Astrocyte (in vitro differentiated cells and primary cell): ENCODE results near the gene PPP2R2D. TPM values are rescaled to one million over a fixed set of nuclear protein-coding genes. Genes with fewer than 3 reads are reported as not detected.

Experiments
- DNase-seq: peaks from one replicate; pipeline ENCODE4 v3.0.0-alpha.2; 2010; ENCODE audit warnings: low read depth
- FAIRE-seq: peaks from 2 replicates; lab custom pipeline; 2011; peaks lifted over from hg19 to GRCh38; lab: Jason Lieb, UNC
- H2AFZ ChIP-seq: 2 replicates; pipeline ENCODE4 v1.6.0; 2012; ENCODE audit warnings: low read depth, low read length, inconsistent platforms
- H3K27ac ChIP-seq: 2 replicates; pipeline ENCODE4 v1.5.1; 2011; ENCODE audit warnings: low read depth, low read length, inconsistent platforms
- H3K27me3 ChIP-seq: 2 replicates; pipeline ENCODE4 v1.6.0; 2011; ENCODE audit warnings: low read length, inconsistent platforms; ENCODE audit not compliant: insufficient read depth
- H3K36me3 ChIP-seq: 2 replicates; pipeline ENCODE4 v1.5.1; 2011; ENCODE audit warnings: low read length, inconsistent platforms; ENCODE audit not compliant: insufficient read depth
- H3K4me1 ChIP-seq: 2 replicates; pipeline ENCODE4 v1.5.1; 2011; ENCODE audit warnings: low read length, inconsistent platforms; ENCODE audit not compliant: insufficient read depth
- H3K4me2 ChIP-seq: 2 replicates; pipeline ENCODE4 v1.6.0; 2012; ENCODE audit warnings: low read length, inconsistent platforms
- H3K4me3 ChIP-seq: 2 replicates; pipeline ENCODE4 v1.5.1; 2011; ENCODE audit warnings: low read depth, mild to moderate bottlenecking, low read length, inconsistent platforms; ENCODE audit not compliant: insufficient read depth
- H3K79me2 ChIP-seq: 2 replicates; pipeline ENCODE4 v1.6.0; 2012; ENCODE audit warnings: mild to moderate bottlenecking, low read length, inconsistent platforms; ENCODE audit not compliant: insufficient read depth
- H3K9ac ChIP-seq: 2 replicates; pipeline ENCODE4 v1.6.0; 2012; ENCODE audit warnings: mild to moderate bottlenecking, low read length, inconsistent platforms
- H3K9me3 ChIP-seq: 2 replicates; pipeline ENCODE4 v1.5.1; 2012; ENCODE audit warnings: low read depth, mild to moderate bottlenecking, low read length, inconsistent platforms; ENCODE audit not compliant: insufficient read depth
- H4K20me1 ChIP-seq: 2 replicates; pipeline ENCODE4 v1.6.0; 2012; ENCODE audit warnings: low read length, inconsistent platforms; ENCODE audit not compliant: insufficient read depth
- H3K27ac Mint-ChIP-seq: one replicate; pipeline ENCODE4 v1.8.0; 2021; ENCODE audit warnings: mild to moderate bottlenecking, mixed read lengths; ENCODE audit not compliant: unreplicated experiment
- H3K27me3 Mint-ChIP-seq: one replicate; pipeline ENCODE4 v1.8.0; 2021; ENCODE audit warnings: low read depth, mixed read lengths; ENCODE audit not compliant: unreplicated experiment
- H3K36me3 Mint-ChIP-seq: one replicate; pipeline ENCODE4 v1.8.0; 2021; ENCODE audit warnings: low read depth, mixed read lengths; ENCODE audit not compliant: unreplicated experiment
- H3K4me1 Mint-ChIP-seq: one replicate; pipeline ENCODE4 v1.8.0; 2021; ENCODE audit warnings: low read depth, mixed read lengths; ENCODE audit not compliant: unreplicated experiment
- H3K4me3 Mint-ChIP-seq: one replicate; pipeline ENCODE4 v1.8.0; 2021; ENCODE audit warnings: mild to moderate bottlenecking, moderate library complexity, mixed read lengths; ENCODE audit not compliant: unreplicated experiment
- H3K9me3 Mint-ChIP-seq: one replicate; pipeline ENCODE4 v1.8.0; 2021; ENCODE audit warnings: mild to moderate bottlenecking, mixed read lengths; ENCODE audit not compliant: unreplicated experiment
- EZH2 ChIP-seq: IDR thresholded peaks from 2 replicates; pipeline ENCODE4 v1.6.1; 2012; ENCODE audit warnings: mild to moderate bottlenecking, low read length, inconsistent platforms; ENCODE audit not compliant: insufficient read depth
- total RNA-seq: library from RNA; stranded (reverse); gene quantifications from 2 replicates; pipeline ENCODE4 v1.2.1, GENCODE V29; 2021
- TF ChIP-seq, protein P1 (sequence below): IDR thresholded peaks from 2 replicates; pipeline ENCODE4 v1.5.1; 2011; ENCODE audit warnings: low read depth, mild to moderate bottlenecking, inconsistent platforms, low read length, moderate library complexity; ENCODE audit not compliant: insufficient read depth

The PPP2R2D gene
- total RNA-seq, 1 donor from 2014 or later, result 32.5 TPM

GRCh38 chr10:131907679-131908078 is 6.9 kb downstream of the PPP2R2D start:
- H4K20me1 ChIP-seq, result peaks cover 95% of the 10 kb centered on the region
- peaks cover 23% of the 10 kb centered on the region for H3K4me1 Mint-ChIP-seq
- H3K36me3 Mint-ChIP-seq, result peaks cover 7% of the 10 kb centered on the region
- FAIRE-seq (no peak), DNase-seq (no peak)
- H3K9me3 Mint-ChIP-seq, result peaks cover 3% of the 10 kb centered on the region
- peaks cover 97% of the 10 kb centered on the region for H3K79me2 ChIP-seq
- no peak overlapping the region for H2AFZ ChIP-seq
- no peak overlapping the region for H3K4me2 ChIP-seq
- no peak overlapping the region for H3K27ac ChIP-seq
- H3K27me3 Mint-ChIP-seq, result no peaks in the 10 kb centered on the region
- H3K4me3 ChIP-seq, result no peak overlapping the region
- H3K9me3 ChIP-seq, result no peaks in the 10 kb centered on the region
- H3K36me3 ChIP-seq, result peaks cover 9% of the 10 kb centered on the region
- H3K27ac Mint-ChIP-seq, result no peak overlapping the region
- no peak overlapping the region for H3K9ac ChIP-seq
- peaks cover 6% of the 10 kb centered on the region for H3K4me1 ChIP-seq
- TF ChIP-seq, protein P1, sequence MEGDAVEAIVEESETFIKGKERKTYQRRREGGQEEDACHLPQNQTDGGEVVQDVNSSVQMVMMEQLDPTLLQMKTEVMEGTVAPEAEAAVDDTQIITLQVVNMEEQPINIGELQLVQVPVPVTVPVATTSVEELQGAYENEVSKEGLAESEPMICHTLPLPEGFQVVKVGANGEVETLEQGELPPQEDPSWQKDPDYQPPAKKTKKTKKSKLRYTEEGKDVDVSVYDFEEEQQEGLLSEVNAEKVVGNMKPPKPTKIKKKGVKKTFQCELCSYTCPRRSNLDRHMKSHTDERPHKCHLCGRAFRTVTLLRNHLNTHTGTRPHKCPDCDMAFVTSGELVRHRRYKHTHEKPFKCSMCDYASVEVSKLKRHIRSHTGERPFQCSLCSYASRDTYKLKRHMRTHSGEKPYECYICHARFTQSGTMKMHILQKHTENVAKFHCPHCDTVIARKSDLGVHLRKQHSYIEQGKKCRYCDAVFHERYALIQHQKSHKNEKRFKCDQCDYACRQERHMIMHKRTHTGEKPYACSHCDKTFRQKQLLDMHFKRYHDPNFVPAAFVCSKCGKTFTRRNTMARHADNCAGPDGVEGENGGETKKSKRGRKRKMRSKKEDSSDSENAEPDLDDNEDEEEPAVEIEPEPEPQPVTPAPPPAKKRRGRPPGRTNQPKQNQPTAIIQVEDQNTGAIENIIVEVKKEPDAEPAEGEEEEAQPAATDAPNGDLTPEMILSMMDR, result no peak
- TF ChIP-seq EZH2, result no peak
- no peaks in the 10 kb centered on the region for H3K27me3 ChIP-seq
- no peak overlapping the region for H3K4me3 Mint-ChIP-seq

DNA sequence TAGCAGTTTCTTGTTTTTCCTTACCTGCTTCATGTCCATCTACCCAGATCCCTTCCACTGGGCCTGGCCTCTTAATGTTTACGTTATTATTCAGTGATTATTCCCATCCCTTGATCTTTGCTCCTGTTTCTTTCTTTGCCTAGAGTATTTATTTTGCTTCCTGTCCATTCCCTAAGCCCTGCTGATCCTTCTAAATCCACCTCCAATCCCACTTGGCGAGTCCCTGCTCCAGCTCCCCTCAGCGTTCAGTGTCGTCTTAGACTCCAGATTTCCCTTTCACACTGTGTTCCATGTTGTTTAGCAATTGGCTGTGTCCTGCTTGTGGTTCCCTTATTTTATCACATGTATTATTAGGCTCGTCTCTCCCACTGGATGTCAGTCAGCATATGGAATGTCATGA is 7.3 kb downstream of the PPP2R2D start:
- Histone ChIP-seq H3K9me3 (no peaks in the 10 kb centered on the region), H3K36me3 (peaks cover 9% of the 10 kb centered on the region), H2AFZ (no peak overlapping the region), H3K4me1 (peaks cover 5% of the 10 kb centered on the region), H4K20me1 (peaks cover 94% of the 10 kb centered on the region), H3K9ac (no peak overlapping the region), H3K4me3 (no peak overlapping the region), H3K27ac (no peak overlapping the region), H3K4me2 (no peak overlapping the region), H3K27me3 (no peaks in the 10 kb centered on the region), H3K79me2 (peaks cover 96% of the 10 kb centered on the region)
- DNase-seq (no peak), FAIRE-seq (no peak)
- H3K36me3 Mint-ChIP-seq, result peaks cover 9% of the 10 kb centered on the region
- no peak overlapping the region for H3K27ac Mint-ChIP-seq
- no peaks in the 10 kb centered on the region for H3K27me3 Mint-ChIP-seq
- TF ChIP-seq EZH2, result no peak
- TF ChIP-seq, protein P1, result no peak
- peaks cover 23% of the 10 kb centered on the region for H3K4me1 Mint-ChIP-seq
- H3K9me3 Mint-ChIP-seq, result peaks cover 3% of the 10 kb centered on the region
- H3K4me3 Mint-ChIP-seq, result no peak overlapping the region

DNA sequence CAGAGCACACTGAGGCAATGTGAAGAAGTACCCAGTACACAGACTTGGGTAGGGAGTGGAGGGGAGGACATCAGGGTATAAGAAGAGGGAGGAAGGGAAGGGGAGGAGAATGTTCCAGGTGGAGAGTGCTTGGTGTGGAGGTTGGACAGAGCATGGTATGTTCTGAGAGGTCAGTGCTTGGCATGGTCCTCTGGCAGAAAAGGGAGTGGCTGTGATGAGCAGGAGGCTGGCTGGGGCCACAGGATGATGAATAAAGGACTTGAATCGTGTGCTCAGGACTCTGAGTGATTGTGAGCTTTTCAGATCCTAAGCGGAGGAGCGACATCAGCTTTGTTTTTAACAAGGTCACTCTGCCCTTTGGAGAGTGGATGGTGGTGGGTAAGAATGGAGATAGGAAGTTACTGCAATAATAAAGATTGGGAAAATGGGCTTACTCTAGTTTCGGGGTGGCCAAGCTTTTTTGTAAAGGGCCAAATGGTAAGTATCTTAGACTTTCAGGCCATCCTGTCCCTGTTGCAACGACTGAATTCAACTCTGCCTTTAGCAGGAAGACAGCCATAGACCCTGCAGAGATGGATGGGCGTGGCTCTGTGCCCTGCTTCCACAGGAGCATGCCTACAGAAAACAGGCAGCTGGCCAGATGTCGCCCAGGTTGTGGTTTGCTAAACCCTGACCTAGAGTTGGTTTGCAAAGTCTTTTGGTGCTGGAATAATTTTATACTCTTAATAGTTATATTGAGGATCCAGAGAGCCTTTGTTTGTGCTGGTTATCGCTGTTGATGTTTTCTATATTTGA is 8.4 kb downstream of the PPP2R2D start:
- peaks cover 3% of the 10 kb centered on the region for H3K9me3 Mint-ChIP-seq
- Histone ChIP-seq H3K79me2 (peaks cover 97% of the 10 kb centered on the region), H3K4me1 (peaks cover 4% of the 10 kb centered on the region), H3K27me3 (no peaks in the 10 kb centered on the region), H4K20me1 (peaks cover 95% of the 10 kb centered on the region), H3K27ac (no peak overlapping the region), H3K4me2 (no peak overlapping the region), H3K9ac (no peak overlapping the region), H3K9me3 (no peaks in the 10 kb centered on the region), H3K36me3 (peaks cover 9% of the 10 kb centered on the region), H3K4me3 (no peak overlapping the region), H2AFZ (no peak overlapping the region)
- TF ChIP-seq, protein P1, result no peak
- no peak for TF ChIP-seq EZH2
- no peak for DNase-seq
- no peak overlapping the region for H3K4me3 Mint-ChIP-seq
- peaks cover 27% of the 10 kb centered on the region for H3K4me1 Mint-ChIP-seq
- no peak for FAIRE-seq
- no peak overlapping the region for H3K27ac Mint-ChIP-seq
- no peaks in the 10 kb centered on the region for H3K27me3 Mint-ChIP-seq
- H3K36me3 Mint-ChIP-seq, result peaks cover 16% of the 10 kb centered on the region
